Psoas muscle (tissue), 8 donors: ENCODE data around the gene ATP6V0E2. TPM values are rescaled to one million over a fixed set of nuclear protein-coding genes. Genes with fewer than 3 reads are reported as not detected.

Experiments used
- ATAC-seq, 4 donors: fragments of 200-7000 bp; cut with Tn5 transposase; one replicate each; pipeline ENCODE4 v1.9.1; 2020; ENCODE audit warnings: moderate library complexity in 3 of 4, mild to moderate bottlenecking in 2 of 4
- DNase-seq, 2 donors: peaks; one replicate each; pipeline ENCODE4 v3.0.0-alpha.2; 2020
- H3K27ac ChIP-seq: fragments of 200-600 bp; one replicate; pipeline ENCODE4 v1.8.0; 2022
- H3K27me3 ChIP-seq, 3 donors: fragments of 200-600 bp in 1 of 3; one replicate each; pipeline versions ENCODE4 v1.6.1 to v1.8.0; 2013 to 2022; ENCODE audit warnings: low read length in 2 of 3, mild to moderate bottlenecking in 2 of 3, moderate library complexity in 1 of 3; ENCODE audit not compliant: insufficient read depth in 3 of 3
- H3K36me3 ChIP-seq, 2 donors: fragments of 200-600 bp in 1 of 2; one replicate each; pipeline versions ENCODE4 v1.6.1 to v1.8.0; 2013 to 2022; ENCODE audit warnings: low read depth in 1 of 2, mild to moderate bottlenecking in 1 of 2, moderate library complexity in 1 of 2; ENCODE audit not compliant: insufficient read depth in 1 of 2
- H3K4me1 ChIP-seq: fragments of 200-600 bp; one replicate; pipeline ENCODE4 v1.8.0; 2022
- H3K4me3 ChIP-seq: fragments of 200-600 bp; one replicate; pipeline ENCODE4 v1.8.0; 2022; ENCODE audit warnings: mild to moderate bottlenecking
- H3K9me3 ChIP-seq: fragments of 200-600 bp; one replicate; pipeline ENCODE4 v1.8.0; 2022
- CTCF ChIP-seq: fragments of 200-600 bp; IDR thresholded peaks from one replicate; pipeline ENCODE4 v1.8.0; 2022; ENCODE audit warnings: antibody characterized with exemption
- WGBS, 3 donors: extraction: QIAGEN DNeasy Blood & Tissue Kit; methylation state at CpG; one replicate each; pipeline versions ENCODE4 v1.1.6 to v1.1.7; 2013; 5-methylcytosine and 5-hydroxymethylcytosine counted together
- intact Hi-C, 2 donors: fragments of 100-400 bp; cut with DNase I; formaldehyde crosslinking; loops; one replicate each; pipeline versions ENCODE4 v1.11.0 to v1.14.2; 2022
- polyA plus RNA-seq, 3 donors: library from polyadenylated mRNA; stranded (reverse); fragments of 200-250 nt; gene quantifications; one replicate each; pipeline ENCODE4 v1.2.3, GENCODE V29; 2013
- total RNA-seq, 4 donors: library from RNA; stranded (reverse); fragmentation: NEBNext Ultra II Directional in 2 of 4; extraction: Animal tissue kit (Norgen Biotek cat#: 25700) in 2 of 4; gene quantifications; one replicate each; pipeline versions ENCODE4 v1.2.1 to v1.2.4, GENCODE V29; 2021 to 2023
- donor health status: healthy with polysubstance abuse.
- donor health status: DM: no; HTN: no; CAD: no; lungs with moderate emphysema.
- donor health status: Bipolar disorder and iron deficiency.
- donor health status: healthy.
- donor health status: DM: yes; HTN: yes; CAD: no.
- donor health status: DM: no; HTN: no; CAD: no.
- donor health status: DM: no; HTN: no; CAD: no.
- donor health status: DM: yes; HTN: yes; CAD: no.

The ATP6V0E2 gene
- total and polyA plus RNA-seq, 7 donors: 3.7 to 12.8 (median 11.3) TPM

- Histone ChIP-seq H3K4me1 (no peaks in the 10 kb centered on the region), H3K27me3 (peaks cover 0 to 7% (median 0%) of the 10 kb centered on the region in 3 donors), H3K36me3 (no peaks in the 10 kb centered on the region), H3K9me3 (no peaks in the 10 kb centered on the region), H3K4me3 (no peak overlapping the region), H3K27ac (no peak overlapping the region)
- 37 to 46% (median 45%) methylated on average over 10 to 11 of the region's 11 CpGs for WGBS, 3 donors
- ATAC-seq: no peak
- no peak for TF ChIP-seq CTCF
- intact Hi-C loops: no loop called here
- peak in 1 of 2 donors; percentile 23 for DNase-seq
Observed at GRCh38 chr7:149830997-149831740, 42.6 kb upstream of the ATP6V0E2 start.

GRCh38 chr7:149831741-149832219 is 42.0 kb upstream of the ATP6V0E2 start:
- no peaks in the 10 kb centered on the region for H3K36me3 ChIP-seq
- DNase-seq (peak in 1 of 2 donors; percentile 36), ATAC-seq (no peak)
- no peaks in the 10 kb centered on the region for H3K4me1 ChIP-seq
- no peaks in the 10 kb centered on the region for H3K9me3 ChIP-seq
- no peak overlapping the region for H3K27ac ChIP-seq
- no peak for TF ChIP-seq CTCF
- intact Hi-C loops: no loop called here
- WGBS, 3 donors: 73 to 75% (median 75%) methylated on average over 9 of the region's 9 CpGs
- H3K27me3 ChIP-seq: peaks cover 0 to 7% (median 0%) of the 10 kb centered on the region in 3 donors
- H3K4me3 ChIP-seq: no peak overlapping the region

GRCh38 chr7:149832332-149833041 is 41.3 kb upstream of the ATP6V0E2 start:
- 61 to 65% (median 62%) methylated on average over 13 of the region's 13 CpGs for WGBS, 3 donors

GRCh38 chr7:149833495-149834130 is 40.2 kb upstream of the ATP6V0E2 start:
- DNase-seq (no peak), ATAC-seq (no peak)
- no peak overlapping the region for H3K4me3 ChIP-seq
- no peaks in the 10 kb centered on the region for H3K9me3 ChIP-seq
- no peaks in the 10 kb centered on the region for H3K36me3 ChIP-seq
- WGBS, 3 donors: 78 to 83% (median 81%) methylated on average over 12 of the region's 12 CpGs
- H3K4me1 ChIP-seq: no peaks in the 10 kb centered on the region
- intact Hi-C loops: no loop called here
- H3K27me3 ChIP-seq: peaks cover 0 to 7% (median 0%) of the 10 kb centered on the region in 3 donors
- no peak overlapping the region for H3K27ac ChIP-seq
- TF ChIP-seq CTCF: no peak

More at GRCh38 chr7:149832332-149833041, 41.3 kb upstream of the ATP6V0E2 start:
- peaks cover 0 to 7% (median 0%) of the 10 kb centered on the region in 3 donors for H3K27me3 ChIP-seq
- no peak for TF ChIP-seq CTCF
- H3K36me3 ChIP-seq: no peaks in the 10 kb centered on the region
- peak in 1 of 2 donors; percentile 35 for DNase-seq
- intact Hi-C loops: no loop called here
- H3K9me3 ChIP-seq: no peaks in the 10 kb centered on the region
- ATAC-seq: no peak
- H3K27ac ChIP-seq: no peak overlapping the region
- H3K4me3 ChIP-seq: no peak overlapping the region
- H3K4me1 ChIP-seq: no peaks in the 10 kb centered on the region
